Measurements from ENCODE around the gene SGMS2. TPM values are rescaled to one million over a fixed set of nuclear protein-coding genes. Genes with fewer than 3 reads are reported as not detected.

The SGMS2 gene
- total and polyA plus RNA-seq, 4 donors, result 10.0 to 124 (median 46.4) TPM

GRCh38 chr4:107870916-107871786 is 46.4 kb downstream of the SGMS2 start:
- Histone ChIP-seq H3K36me3 (ENCODE audit: control insufficient read depth in 4 of 4, insufficient read depth in 4 of 4, low read length in 4 of 4) (peaks cover 0 to 3% (median 0%) of the 10 kb centered on the region in 4 donors), H3K4me3 (no peak overlapping the region), H3K27ac (ENCODE audit: low read depth in 1 of 2, low read length in 1 of 2) (no peak overlapping the region), H3K4me1 (ENCODE audit: control insufficient read depth in 5 of 5, insufficient read depth in 5 of 5, low read length in 5 of 5) (peaks cover 0 to 9% (median 0%) of the 10 kb centered on the region in 5 donors), H3K9ac (ENCODE audit: insufficient read depth in 1 of 2, low read length in 2 of 2) (no peak overlapping the region), H3K27me3 (ENCODE audit: control insufficient read depth in 3 of 3, insufficient read depth in 3 of 3, low read length in 2 of 3) (no peaks in the 10 kb centered on the region), H3K9me3 (ENCODE audit: control insufficient read depth in 4 of 4, insufficient read depth in 3 of 4, low read length in 3 of 4) (no peaks in the 10 kb centered on the region)
- WGBS, 2 donors, result 44 to 73% methylated on average over 8 of the region's 8 CpGs
- TF ChIP-seq CTCF (IDR thresholded peaks at IDR 0.05; ENCODE audit: control extremely low read depth, extremely low read depth), result no peak
- ATAC-seq (ENCODE audit: insufficient read depth, low FRiP score) (no peak), DNase-seq (peak in 1 of 3 donors; percentile 12)

- H3K4me1 ChIP-seq (ENCODE audit: control insufficient read depth in 5 of 5, insufficient read depth in 5 of 5, low read length in 5 of 5), result peaks cover 0 to 2% (median 0%) of the 10 kb centered on the region in 5 donors
- WGBS, 2 donors, result 95 to 99% methylated on average over 3 of the region's 3 CpGs
- H3K9me3 ChIP-seq (ENCODE audit: control insufficient read depth in 4 of 4, insufficient read depth in 3 of 4, low read length in 3 of 4), result no peaks in the 10 kb centered on the region
- no peak overlapping the region for H3K4me3 ChIP-seq
- H3K27me3 ChIP-seq (ENCODE audit: control insufficient read depth in 3 of 3, insufficient read depth in 3 of 3, low read length in 2 of 3), result no peaks in the 10 kb centered on the region
- no peak for ATAC-seq (ENCODE audit: insufficient read depth, low FRiP score)
- H3K9ac ChIP-seq (ENCODE audit: insufficient read depth in 1 of 2, low read length in 2 of 2), result no peak overlapping the region
- peaks cover 0 to 5% (median 1%) of the 10 kb centered on the region in 4 donors for H3K36me3 ChIP-seq (ENCODE audit: control insufficient read depth in 4 of 4, insufficient read depth in 4 of 4, low read length in 4 of 4)
- no peak for DNase-seq
- TF ChIP-seq CTCF (IDR thresholded peaks at IDR 0.05; ENCODE audit: control extremely low read depth, extremely low read depth), result no peak
- H3K27ac ChIP-seq (ENCODE audit: low read depth in 1 of 2, low read length in 1 of 2), result no peak overlapping the region
These were observed 49.3 kb downstream of the SGMS2 start for GRCh38 chr4:107874024-107874423.

GRCh38 chr4:107876099-107876498 is 51.4 kb downstream of the SGMS2 start:
- Histone ChIP-seq H3K4me3 (no peak overlapping the region), H3K27me3 (ENCODE audit: control insufficient read depth in 3 of 3, insufficient read depth in 3 of 3, low read length in 2 of 3) (no peaks in the 10 kb centered on the region), H3K4me1 (ENCODE audit: control insufficient read depth in 5 of 5, insufficient read depth in 5 of 5, low read length in 5 of 5) (peaks cover 0 to 2% (median 0%) of the 10 kb centered on the region in 5 donors), H3K27ac (ENCODE audit: low read depth in 1 of 2, low read length in 1 of 2) (no peak overlapping the region), H3K9ac (ENCODE audit: insufficient read depth in 1 of 2, low read length in 2 of 2) (no peak overlapping the region), H3K9me3 (ENCODE audit: control insufficient read depth in 4 of 4, insufficient read depth in 3 of 4, low read length in 3 of 4) (no peaks in the 10 kb centered on the region), H3K36me3 (ENCODE audit: control insufficient read depth in 4 of 4, insufficient read depth in 4 of 4, low read length in 4 of 4) (peaks cover 0 to 5% (median 1%) of the 10 kb centered on the region in 4 donors)
- DNase-seq, result no peak
- TF ChIP-seq CTCF (IDR thresholded peaks at IDR 0.05; ENCODE audit: control extremely low read depth, extremely low read depth), result no peak
- 16 to 45% methylated on average over 1 of the region's 1 CpG for WGBS, 2 donors
- no peak for ATAC-seq (ENCODE audit: insufficient read depth, low FRiP score)

All from lung (tissue), 12 donors.